ENCODE measurements around the gene ABI3BP. TPM values are rescaled to one million over a fixed set of nuclear protein-coding genes. Genes with fewer than 3 reads are reported as not detected.

ABI3BP gene
- total RNA-seq, 1 donor from 2014 or later, result 207 TPM

DNA sequence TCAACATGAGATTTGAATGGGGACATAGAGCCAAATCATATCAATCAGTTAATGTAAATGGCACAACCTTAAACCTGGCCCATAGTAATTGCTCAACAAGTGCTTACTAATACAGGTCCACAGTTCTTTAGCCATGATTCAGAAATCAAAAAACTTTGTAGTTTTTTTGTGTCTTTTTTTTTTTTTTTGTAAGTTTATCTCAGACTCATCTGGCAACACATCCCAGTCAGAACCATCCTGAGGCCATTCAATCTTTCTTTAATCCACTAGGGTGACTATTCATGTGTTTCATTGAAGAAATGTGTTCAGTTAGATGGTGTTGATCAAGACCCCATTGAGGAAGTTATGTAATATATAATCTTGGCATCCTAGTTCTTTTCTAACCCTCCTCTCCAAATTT, 65.4 kb downstream of the ABI3BP start:
- Histone ChIP-seq H3K27ac (no peak overlapping the region), H3K36me3 (no peaks in the 10 kb centered on the region), H3K27me3 (no peaks in the 10 kb centered on the region), H3K9me3 (no peaks in the 10 kb centered on the region), H3K4me3 (no peak overlapping the region), H3K4me1 (no peaks in the 10 kb centered on the region)
- TF ChIP-seq, protein P1, sequence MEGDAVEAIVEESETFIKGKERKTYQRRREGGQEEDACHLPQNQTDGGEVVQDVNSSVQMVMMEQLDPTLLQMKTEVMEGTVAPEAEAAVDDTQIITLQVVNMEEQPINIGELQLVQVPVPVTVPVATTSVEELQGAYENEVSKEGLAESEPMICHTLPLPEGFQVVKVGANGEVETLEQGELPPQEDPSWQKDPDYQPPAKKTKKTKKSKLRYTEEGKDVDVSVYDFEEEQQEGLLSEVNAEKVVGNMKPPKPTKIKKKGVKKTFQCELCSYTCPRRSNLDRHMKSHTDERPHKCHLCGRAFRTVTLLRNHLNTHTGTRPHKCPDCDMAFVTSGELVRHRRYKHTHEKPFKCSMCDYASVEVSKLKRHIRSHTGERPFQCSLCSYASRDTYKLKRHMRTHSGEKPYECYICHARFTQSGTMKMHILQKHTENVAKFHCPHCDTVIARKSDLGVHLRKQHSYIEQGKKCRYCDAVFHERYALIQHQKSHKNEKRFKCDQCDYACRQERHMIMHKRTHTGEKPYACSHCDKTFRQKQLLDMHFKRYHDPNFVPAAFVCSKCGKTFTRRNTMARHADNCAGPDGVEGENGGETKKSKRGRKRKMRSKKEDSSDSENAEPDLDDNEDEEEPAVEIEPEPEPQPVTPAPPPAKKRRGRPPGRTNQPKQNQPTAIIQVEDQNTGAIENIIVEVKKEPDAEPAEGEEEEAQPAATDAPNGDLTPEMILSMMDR (IDR thresholded peaks at IDR 0.05), result no peak
- intact Hi-C loops (cut with DNase I), result no loop called here
- no peak for DNase-seq
- no peak for ATAC-seq

DNA sequence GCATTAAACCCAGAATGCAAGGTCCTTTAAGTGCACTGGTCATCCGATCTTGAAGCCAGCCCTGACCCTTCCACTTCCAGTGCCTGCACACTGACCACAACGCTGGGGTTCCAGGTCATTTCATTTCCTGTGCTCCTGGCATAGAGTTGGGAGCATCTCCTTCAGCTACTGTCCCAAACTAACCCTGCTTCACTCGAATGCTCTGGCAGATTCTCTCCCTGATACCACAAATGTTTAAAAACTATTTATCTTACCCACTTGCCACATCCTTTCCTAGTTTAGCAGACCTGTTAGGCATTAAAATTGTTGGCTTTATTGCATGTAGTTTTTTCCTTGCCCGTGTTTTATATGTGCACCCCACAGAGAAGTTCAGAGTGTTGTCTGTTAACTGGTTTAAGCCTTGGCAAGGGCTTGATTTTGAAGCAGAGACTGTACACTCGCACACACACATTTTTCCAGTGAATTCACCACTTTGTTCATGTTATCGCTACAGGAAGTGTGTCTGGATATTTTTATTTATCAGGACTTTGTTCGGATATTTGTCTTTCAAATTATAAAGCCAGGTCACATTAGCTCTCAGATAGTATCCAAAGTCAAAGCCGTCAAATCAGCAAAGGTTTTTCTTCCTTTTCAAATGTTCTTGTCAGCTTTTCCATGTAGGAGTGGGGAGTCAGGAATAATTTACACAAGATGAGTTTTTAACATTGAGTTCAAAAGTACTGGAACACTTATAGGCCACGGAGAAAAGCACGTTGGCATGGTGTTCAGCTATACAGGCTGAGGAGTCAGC, 77.3 kb downstream of the ABI3BP start:
- Histone ChIP-seq H3K9me3 (no peaks in the 10 kb centered on the region), H3K27ac (no peak overlapping the region), H3K4me3 (no peak overlapping the region), H3K4me1 (no peaks in the 10 kb centered on the region), H3K36me3 (no peaks in the 10 kb centered on the region), H3K27me3 (no peaks in the 10 kb centered on the region)
- intact Hi-C loops (cut with DNase I), result no loop called here
- TF ChIP-seq, protein P1 (IDR thresholded peaks at IDR 0.05), result no peak
- ATAC-seq (no peak), DNase-seq (no peak)

DNA sequence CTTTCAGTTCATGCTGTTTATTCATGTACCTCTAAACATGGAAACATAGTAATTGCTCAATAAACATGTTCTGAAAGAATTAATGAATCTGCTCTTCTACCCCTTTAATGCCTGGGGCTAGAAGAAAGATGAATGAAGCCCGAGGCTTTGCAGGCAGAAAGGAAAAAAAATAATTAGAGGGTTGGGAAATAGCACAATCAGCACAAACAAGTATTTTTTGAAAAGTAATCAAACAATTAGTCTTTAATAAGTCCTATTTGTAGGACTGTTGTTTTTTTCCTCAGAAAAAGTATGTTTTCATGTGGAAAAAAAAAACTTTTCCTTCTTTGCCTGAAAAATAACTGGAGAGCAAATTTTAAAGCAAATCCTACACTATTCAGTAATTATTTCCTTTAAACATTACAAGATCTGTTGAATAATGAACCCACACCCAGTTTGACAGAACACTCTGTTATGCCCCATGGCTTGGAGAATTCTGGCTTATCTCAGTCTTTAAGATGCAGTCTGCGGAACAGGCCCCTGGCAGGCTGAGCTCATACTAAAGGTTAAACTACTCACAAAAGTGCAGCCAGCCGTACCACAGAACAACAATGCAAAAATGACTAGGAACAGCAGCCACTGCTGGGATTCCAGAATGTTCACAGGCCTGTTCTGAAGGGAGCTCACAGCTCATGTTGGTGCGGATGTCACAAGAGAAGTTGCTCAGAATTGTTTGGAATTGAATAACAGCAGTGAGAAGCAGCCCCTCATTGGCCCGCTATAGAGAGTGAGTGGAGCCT, 79.2 kb downstream of the ABI3BP start:
- Histone ChIP-seq H3K4me3 (no peak overlapping the region), H3K36me3 (no peaks in the 10 kb centered on the region), H3K27me3 (no peaks in the 10 kb centered on the region), H3K4me1 (no peaks in the 10 kb centered on the region), H3K27ac (no peak overlapping the region), H3K9me3 (no peaks in the 10 kb centered on the region)
- TF ChIP-seq, protein P1 (IDR thresholded peaks at IDR 0.05), result no peak
- ATAC-seq (no peak), DNase-seq (no peak)
- intact Hi-C loops (cut with DNase I), result no loop called here

DNA sequence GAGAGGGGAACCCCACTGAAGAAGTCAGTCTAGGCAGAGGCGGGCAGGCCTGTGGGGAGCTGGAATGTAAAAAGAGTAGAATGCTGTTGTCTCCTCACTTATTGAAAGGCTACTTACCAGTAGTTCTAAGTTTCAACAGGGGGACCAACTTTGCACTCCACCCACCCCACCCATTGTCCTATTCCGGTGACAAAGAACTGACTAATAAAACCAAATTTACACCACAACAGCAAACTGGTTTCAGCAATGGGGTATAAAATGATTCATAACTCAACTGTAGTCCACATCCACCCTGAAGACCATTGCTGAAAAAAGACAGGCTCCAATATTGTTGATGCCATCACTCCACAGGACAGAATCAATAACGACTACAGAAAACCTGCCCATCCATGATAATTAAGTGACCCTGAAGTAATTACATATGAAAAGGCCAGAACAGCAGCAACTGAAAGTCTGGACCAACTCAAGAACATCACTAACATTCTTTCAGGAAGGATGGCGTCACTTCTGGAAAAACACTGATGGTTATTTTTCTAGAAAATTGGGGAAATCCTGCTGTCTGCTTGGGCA, 80.2 kb downstream of the ABI3BP start:
- TF ChIP-seq, protein P1 (IDR thresholded peaks at IDR 0.05), result no peak
- Histone ChIP-seq H3K9me3 (no peaks in the 10 kb centered on the region), H3K36me3 (no peaks in the 10 kb centered on the region), H3K27ac (no peak overlapping the region), H3K27me3 (no peaks in the 10 kb centered on the region), H3K4me1 (no peaks in the 10 kb centered on the region), H3K4me3 (no peak overlapping the region)
- ATAC-seq (no peak), DNase-seq (no peak)
- intact Hi-C loops (cut with DNase I), result no loop called here

DNA sequence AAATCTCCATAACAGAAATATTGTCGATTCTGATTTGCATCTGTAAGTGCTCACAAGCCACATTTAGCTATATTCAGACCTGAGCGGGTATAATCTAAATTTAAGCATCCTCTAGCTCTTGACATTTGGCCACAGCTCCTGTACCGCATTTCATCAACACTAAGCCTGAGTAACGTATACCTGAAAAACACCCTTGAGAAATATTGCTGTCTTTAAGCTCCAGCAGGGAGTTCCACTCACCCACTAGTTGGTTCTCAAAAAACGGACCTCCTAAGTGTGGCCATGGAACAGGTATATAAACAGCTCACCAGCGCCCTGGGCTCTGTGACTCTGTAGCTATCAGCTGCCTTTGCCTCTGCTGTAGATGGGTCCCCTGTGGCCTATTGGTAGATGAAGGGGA, 80.7 kb downstream of the ABI3BP start:
- Histone ChIP-seq H3K27ac (no peak overlapping the region), H3K27me3 (no peaks in the 10 kb centered on the region), H3K36me3 (no peaks in the 10 kb centered on the region), H3K4me3 (no peak overlapping the region), H3K4me1 (no peaks in the 10 kb centered on the region), H3K9me3 (no peaks in the 10 kb centered on the region)
- DNase-seq, result no peak
- intact Hi-C loops (cut with DNase I), result no loop called here
- ATAC-seq, result no peak
- TF ChIP-seq, protein P1 (IDR thresholded peaks at IDR 0.05), result no peak

All from upper lobe of right lung (tissue), 1 donor.